ENCODE data around the gene PRLR.

DNA sequence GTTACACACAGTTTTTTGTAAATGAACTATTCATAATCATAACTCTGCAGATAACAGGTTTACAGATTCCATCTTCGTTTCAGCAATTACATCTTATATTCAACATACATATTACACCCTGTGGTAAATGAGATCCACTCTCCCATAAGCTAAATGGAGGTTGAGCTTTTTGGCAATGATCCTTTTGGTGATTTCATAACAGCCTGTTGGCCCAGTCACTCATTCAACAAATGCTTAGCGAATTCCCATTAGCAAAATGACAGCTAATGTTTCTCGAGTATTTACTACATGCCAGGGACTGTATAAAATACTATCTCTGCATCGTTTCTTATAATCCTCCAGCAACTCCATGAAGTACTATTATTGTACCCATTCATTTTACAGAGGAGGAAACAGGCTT, 157.1 kb downstream of the PRLR start:
- TF ChIP-seq ZNF384 (IDR thresholded peaks at IDR 0.05): no peak
- no peak for TF ChIP-seq FOXA1 (IDR thresholded peaks at IDR 0.05)
- TF ChIP-seq SUZ12 (IDR thresholded peaks at IDR 0.05): no peak
- TF ChIP-seq FOXM1 (IDR thresholded peaks at IDR 0.05; ENCODE audit: borderline replicate concordance): no peak
- no peak for TF ChIP-seq ARNT (IDR thresholded peaks at IDR 0.05)
- no peak for TF ChIP-seq BHLHE40 (IDR thresholded peaks at IDR 0.05; ENCODE audit: borderline replicate concordance)
- TF ChIP-seq TARDBP (IDR thresholded peaks at IDR 0.05): no peak
